HG02885 (cell line): ENCODE measurements around the gene SOX3.

ENCODE experiments used
- ATAC-seq: cut with Tn5 transposase; IDR thresholded peaks from one replicate; pipeline ENCODE4 v1.9.1; 2021; ENCODE audit warnings: mild to moderate bottlenecking; ENCODE audit not compliant: unreplicated experiment, poor library complexity

Gene SOX3

GRCh38 chrX:140504371-140505324 lies at the start of gene SOX3:
SOX3 (minus strand) TSS chrX:140505069; CDS start chrX:140505060, 9 bp downstream.
- no peak for ATAC-seq

DNA sequence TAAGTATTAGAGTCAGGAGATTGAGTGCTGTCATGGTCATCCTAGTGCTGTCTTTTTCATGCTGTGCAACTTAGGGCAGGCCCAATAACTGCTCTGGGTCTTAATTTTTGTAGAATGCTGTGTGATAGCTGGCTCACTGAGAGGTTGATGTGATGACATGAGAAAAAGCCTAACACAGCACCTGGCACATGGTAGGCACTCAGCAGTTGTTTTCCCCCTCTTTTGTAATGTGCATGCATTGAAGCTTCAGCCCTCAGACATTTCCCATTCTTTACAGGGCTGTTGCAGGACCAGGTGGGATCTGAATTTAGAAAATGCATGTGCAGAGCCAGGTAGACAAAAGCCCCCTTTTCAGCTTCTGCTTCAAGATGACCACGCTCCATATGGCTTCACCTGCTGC lies 44.1 kb upstream of the SOX3 start:
- ATAC-seq: no peak

DNA sequence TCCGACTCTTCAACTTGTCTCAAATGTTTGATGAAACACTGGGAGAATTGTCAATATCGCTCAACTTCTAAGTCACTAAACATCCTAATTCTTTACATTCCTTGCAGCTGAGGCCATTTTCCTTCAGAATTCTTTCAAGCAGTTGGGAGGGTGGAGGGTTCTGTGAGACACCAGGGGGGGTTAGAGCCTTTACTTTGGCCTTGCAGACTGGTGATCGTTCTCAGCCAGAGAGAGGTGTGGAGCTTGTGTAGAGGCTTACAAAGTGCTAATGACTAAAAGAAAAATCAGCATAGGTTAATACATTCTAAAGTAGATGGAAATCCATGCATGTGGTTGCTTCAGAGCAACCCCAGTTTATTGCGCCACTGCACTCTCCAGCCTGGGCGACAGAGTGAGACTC lies 21.3 kb upstream of the SOX3 start:
- no peak for ATAC-seq

DNA sequence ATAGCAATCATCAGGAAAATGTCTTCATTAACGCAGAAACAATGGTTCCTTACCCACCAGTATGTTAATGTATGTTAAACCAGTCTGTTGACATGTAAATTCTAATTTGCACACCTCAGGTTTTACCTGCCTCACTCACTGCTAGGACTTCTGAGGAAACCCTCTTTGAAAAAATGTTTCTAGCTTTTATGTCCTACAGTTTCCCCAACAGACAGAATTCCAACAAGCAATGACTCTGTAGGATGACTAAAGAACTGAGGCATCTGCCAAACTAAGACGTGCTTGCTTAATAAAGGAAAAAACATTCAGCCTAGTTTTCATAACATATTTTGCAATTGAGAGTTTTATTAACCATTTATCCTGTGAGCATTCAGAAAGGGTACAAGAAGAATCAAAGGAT lies 20.6 kb upstream of the SOX3 start:
- ATAC-seq: no peak

GRCh38 chrX:140524556-140524955 lies 19.7 kb upstream of the SOX3 start:
- ATAC-seq: no peak

- peak; percentile 53 for ATAC-seq
Observed at GRCh38 chrX:140521393-140521792, 16.5 kb upstream of the SOX3 start.

GRCh38 chrX:140514554-140514953 lies 9.7 kb upstream of the SOX3 start:
- ATAC-seq: no peak

DNA sequence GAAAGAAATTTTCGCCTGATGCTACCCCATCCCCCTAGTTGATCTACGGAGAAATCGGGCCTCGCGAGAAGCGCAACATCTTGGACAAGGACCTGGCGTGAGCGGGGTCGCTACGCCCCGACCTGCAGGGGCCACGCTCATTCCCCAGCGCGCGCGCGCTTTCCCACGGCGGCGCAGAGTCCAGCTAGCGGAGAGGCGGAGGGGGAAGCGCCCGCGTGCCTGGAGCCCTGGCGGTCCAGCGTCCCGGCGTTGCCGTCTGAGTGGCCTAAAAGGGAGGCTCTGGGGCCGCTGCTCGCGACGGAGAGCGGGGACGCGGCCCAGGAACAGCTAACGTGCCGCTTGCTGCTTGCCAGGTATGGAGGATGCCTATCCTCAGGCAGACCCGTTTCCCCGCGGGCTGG lies 6.0 kb upstream of the SOX3 start:
- ATAC-seq: no peak

DNA sequence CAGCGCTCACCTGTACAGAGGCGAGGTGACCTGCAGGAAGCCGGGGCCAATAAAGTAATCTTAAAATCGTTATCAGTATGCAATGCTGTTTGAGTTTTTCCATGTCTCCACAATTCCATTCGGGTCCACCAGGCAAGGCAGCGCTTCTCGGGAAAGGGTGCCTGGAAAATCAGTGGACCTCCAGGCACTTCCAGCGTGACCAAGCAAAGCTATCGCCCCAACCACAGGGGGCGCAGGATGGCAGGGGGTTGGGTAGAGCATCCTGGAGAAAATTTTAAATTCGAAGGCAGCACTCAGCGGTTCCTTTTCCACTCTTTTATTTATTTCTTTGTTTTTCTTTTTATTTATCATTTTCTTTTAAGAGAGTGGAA lies 5.4 kb upstream of the SOX3 start:
- no peak for ATAC-seq

DNA sequence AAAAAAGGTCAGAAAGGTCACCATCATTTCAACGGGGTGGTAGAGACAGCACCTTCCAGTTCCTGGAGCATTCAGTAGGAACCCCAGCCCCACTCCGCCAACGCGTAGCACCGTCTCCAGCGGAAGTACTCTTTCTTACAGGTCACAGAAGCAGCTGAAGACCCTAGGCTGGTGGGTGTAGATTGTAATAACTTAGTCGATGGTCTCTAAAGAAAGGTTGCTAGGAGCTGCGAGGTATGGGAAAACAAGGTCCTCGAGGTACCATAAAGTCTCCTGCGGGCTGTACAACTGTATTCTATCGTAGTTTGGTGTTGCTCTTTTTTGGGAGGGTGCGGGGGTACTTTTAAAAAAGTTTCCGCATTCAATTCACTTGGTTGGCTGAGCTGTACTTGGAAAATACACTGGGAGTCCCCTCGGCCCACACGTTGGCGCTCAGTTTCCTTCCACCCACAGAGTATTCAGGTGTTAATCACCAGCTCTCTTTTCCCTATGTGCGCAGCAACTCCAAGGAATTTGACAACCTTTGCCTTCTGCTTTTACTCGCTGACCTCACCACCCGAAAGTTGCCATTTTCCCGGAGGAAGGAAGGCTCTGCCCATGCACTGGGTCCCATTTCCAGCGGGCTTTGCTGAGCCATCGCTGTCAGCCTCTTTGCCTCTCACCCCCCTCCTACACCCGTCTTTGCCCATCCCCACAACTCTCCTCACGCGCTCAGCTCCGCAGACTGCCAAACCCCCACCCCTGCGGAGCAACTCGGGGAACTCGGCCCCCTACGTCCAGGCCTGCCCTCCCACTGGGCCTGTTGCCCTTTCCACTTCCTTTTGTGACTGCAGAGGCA lies 4.8 kb upstream of the SOX3 start:
- ATAC-seq: no peak

GRCh38 chrX:140508958-140509357 lies 4.1 kb upstream of the SOX3 start:
- ATAC-seq: no peak

DNA sequence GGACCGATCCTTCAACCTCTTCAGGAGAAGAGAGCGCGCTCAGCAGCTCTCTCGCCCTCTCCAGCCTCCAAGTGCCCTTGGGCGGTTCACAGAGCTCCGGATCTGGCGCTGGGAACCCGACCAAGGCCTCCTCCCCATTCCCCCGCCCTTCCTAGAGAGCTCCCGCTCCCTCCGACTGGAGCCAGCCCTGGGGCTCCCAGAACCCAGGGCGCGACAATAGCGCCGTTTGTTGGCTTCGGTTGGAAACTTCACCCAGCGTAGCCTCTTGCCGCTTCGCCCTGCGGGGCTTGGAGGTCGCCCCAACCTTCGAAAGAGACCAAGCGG lies 3.1 kb upstream of the SOX3 start:
- no peak for ATAC-seq

DNA sequence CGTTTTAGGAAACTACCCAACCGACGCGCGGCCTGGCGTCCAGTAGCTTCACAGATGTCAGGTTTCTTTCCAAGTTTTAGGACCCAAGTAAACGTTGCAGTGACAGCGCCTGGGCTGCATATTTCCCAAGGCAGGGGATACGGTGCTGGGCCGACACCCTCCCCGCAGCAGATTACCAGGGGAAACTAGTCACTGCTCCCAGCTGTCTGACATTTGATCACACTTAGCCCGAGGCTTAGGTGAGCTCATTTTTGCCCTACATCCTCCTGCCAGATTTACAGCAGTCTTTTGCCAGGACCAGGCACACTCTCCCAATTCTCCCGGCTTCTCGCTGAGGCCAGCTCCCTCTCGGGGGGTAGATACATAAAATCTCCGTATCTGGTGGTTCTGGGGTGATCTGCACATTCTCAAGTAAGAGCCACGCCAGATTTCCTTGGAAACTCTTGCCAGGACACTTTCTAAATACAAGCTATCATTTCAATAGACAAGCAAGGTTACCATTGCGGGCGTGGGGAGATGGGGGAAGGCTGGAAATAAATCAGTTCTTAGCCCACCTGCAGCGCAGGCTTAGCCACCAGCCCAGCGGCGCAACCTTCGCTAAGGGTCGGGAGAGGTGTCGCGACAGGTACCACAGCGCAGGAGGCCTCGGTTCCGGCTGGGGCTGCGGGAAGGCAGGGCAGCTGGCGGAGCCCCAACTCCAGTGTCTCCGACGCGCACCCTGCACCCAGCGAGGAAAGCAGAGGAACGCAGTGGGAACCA lies 2.5 kb upstream of the SOX3 start:
- ATAC-seq: no peak

DNA sequence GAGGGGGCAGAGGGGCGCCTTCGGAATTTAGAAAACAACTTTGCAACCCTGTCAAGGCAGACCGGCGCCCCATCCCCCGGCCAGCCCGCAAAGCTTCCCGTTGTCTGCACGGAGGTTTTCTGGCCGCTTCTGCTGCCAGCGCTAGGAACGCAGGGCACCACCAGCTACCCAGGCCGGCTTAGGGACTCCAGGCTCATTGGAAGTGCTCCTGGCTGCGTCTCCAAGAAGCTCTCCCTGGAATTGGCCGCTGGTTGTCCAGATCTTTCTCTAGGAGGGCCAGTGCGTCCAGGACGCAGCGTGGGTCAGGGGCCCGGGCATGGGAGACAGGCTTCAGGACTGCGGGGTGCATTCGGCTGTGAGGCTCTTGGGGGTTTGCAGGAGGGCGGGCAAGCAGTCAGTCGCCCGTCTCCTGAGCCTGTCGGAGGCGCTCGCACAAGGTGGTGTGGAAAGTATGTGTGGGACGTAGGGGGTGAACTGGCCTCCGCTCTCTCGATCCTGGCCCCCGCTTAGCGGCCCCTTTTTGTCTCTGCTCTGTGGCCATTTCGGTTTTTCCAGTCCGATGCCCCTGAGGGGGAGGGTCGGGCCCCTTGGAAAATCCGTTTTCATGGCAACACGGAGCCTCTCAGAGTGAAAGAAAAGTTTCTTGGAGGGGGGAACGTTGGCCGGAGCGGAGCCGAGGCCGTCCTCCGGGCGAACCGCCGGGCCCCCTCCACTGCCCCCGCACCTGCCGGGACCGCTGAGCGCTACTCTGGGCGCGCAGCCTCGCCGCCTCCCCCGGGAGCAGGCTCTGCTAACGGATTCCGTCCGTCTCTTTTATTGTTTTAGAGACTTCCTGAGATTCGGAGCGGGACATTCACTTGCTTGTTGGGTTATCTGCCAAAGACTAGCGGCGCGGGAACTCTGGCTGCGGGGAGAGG lies 810 bp upstream of the SOX3 start:
- no peak for ATAC-seq

GRCh38 chrX:140503714-140504351 lies 1.0 kb downstream of the SOX3 start:
- no peak for ATAC-seq

DNA sequence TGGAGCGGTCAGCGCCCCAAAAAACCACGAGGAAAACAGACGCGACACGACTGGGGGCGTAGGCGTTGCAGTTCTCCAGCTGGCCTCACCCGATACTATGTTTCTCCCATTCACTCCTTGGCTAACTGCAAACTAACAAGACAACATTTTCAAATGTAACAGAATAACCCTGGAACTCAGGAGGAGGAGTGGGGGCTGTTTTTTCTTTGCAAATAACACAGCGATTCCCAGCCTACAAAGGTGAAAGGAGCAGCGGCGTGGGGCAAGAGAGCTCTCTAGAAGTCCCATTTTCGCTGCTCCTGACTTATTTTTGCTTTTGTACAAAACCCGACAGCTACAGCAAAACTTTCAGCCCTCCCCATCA lies 1.6 kb downstream of the SOX3 start:
- ATAC-seq: no peak

GRCh38 chrX:140502491-140503237 lies 2.2 kb downstream of the SOX3 start:
- no peak for ATAC-seq

GRCh38 chrX:140501940-140502468 lies 2.9 kb downstream of the SOX3 start:
- ATAC-seq: no peak
